Suprapubic skin (tissue), 4 donors: ENCODE results near the gene DNAI1.

Experiments used
- POLR2A ChIP-seq, 2 donors: fragments of 450-650 bp; IDR thresholded peaks; one replicate each; pipeline ENCODE4 v1.6.1; 2017; ENCODE audit warnings: antibody characterized with exemption in 2 of 2, mild to moderate bottlenecking in 2 of 2, moderate library complexity in 2 of 2
- POLR2AphosphoS5 ChIP-seq, 3 donors: sonication (generic); formaldehyde crosslinking; IDR thresholded peaks; one replicate each; pipeline ENCODE4 v1.6.1; 2017; ENCODE audit warnings: antibody characterized with exemption in 3 of 3
- TF ChIP-seq, protein P1 (sequence below), 2 donors: fragments of 200-600 bp in 1 of 2; fragments of 450-650 bp in 1 of 2; sonication (generic) in 1 of 2; IDR thresholded peaks; one replicate each; pipeline ENCODE4 v1.5.1; 2016 to 2019; ENCODE audit warnings: antibody characterized with exemption in 2 of 2, mild to moderate bottlenecking in 1 of 2, moderate library complexity in 1 of 2

DNA sequence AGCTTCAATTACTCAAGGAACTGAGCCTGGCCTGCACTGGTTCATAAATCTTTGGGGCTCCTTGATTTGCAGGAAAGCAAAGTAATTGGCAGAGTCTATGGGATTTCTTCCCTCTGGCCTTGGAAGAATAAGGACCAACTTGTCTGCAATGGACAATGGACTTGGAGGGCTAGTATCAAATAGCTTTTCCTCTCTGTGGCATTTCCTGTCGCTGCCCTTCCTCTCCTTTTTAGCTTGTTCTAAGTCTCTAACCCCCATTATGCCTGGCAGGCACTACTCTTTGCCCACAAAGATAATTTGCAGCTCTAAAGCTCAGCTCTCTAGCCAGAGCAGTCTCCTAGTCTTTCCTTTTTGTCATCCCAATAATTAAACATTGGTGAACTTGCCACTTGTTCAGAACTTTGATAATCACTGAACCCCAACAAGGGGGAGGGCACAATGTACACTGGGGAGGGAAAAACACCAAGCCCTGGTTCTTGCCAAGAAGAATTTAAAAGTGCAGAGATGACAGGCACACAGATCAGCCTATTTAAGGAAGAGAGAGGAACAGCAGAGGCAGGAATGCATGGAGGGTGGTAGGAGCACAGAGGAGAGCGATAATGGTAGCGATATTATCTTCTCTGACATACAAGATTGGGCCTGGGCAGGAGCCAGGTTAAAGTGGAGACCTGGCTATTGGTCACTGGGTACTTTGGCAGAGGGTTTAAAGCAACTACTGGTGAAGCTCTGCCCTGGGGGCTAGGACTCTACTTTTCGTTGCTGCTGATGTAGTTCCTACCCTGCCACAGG, 38.7 kb upstream of the DNAI1 start:
- TF ChIP-seq POLR2A (IDR thresholded peaks at IDR 0.05) (no peak), POLR2AphosphoS5 (IDR thresholded peaks at IDR 0.05) (no peak)
- TF ChIP-seq, protein P1, sequence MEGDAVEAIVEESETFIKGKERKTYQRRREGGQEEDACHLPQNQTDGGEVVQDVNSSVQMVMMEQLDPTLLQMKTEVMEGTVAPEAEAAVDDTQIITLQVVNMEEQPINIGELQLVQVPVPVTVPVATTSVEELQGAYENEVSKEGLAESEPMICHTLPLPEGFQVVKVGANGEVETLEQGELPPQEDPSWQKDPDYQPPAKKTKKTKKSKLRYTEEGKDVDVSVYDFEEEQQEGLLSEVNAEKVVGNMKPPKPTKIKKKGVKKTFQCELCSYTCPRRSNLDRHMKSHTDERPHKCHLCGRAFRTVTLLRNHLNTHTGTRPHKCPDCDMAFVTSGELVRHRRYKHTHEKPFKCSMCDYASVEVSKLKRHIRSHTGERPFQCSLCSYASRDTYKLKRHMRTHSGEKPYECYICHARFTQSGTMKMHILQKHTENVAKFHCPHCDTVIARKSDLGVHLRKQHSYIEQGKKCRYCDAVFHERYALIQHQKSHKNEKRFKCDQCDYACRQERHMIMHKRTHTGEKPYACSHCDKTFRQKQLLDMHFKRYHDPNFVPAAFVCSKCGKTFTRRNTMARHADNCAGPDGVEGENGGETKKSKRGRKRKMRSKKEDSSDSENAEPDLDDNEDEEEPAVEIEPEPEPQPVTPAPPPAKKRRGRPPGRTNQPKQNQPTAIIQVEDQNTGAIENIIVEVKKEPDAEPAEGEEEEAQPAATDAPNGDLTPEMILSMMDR (IDR thresholded peaks at IDR 0.05) = no peak
